ENCODE results near the gene SDF4.

DNA sequence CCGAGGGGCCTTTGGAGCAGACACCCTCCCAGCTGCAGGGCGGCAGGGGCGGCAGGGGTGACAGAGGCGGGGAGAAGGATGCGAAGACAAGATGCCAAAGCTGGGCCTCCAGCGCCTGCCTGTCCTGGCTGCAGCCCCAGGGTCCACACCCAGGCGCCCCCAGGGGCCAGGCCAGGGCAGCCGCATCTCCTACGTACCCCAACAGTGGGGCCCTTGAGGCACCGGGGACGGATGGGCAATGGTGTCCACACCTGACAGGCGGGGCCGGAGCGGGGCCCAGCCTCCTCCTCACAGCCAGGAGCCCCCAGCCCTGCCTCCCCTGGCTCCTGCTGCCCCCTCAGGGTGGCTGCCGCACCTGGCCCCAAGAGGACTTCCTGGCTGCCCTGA lies 7.4 kb upstream of the SDF4 start:
- TF ChIP-seq, protein P1, sequence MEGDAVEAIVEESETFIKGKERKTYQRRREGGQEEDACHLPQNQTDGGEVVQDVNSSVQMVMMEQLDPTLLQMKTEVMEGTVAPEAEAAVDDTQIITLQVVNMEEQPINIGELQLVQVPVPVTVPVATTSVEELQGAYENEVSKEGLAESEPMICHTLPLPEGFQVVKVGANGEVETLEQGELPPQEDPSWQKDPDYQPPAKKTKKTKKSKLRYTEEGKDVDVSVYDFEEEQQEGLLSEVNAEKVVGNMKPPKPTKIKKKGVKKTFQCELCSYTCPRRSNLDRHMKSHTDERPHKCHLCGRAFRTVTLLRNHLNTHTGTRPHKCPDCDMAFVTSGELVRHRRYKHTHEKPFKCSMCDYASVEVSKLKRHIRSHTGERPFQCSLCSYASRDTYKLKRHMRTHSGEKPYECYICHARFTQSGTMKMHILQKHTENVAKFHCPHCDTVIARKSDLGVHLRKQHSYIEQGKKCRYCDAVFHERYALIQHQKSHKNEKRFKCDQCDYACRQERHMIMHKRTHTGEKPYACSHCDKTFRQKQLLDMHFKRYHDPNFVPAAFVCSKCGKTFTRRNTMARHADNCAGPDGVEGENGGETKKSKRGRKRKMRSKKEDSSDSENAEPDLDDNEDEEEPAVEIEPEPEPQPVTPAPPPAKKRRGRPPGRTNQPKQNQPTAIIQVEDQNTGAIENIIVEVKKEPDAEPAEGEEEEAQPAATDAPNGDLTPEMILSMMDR (IDR thresholded peaks at IDR 0.05) = no peak
- TF ChIP-seq POLR2A (IDR thresholded peaks at IDR 0.05) = no peak
